A549 treated with AZD9567 at 1 μM for 4 hours (cell line): ENCODE measurements around the gene THOC3. TPM values are rescaled to one million over a fixed set of nuclear protein-coding genes. Genes with fewer than 3 reads are reported as not detected.

Experiments
- total RNA-seq: library from RNA; stranded (reverse); fragments of 200-300 nt; extraction: Qiagen RNA extraction; gene quantifications from 5 replicates; pipeline ENCODE4 v1.2.3, GENCODE V29; 2022; ENCODE audit not compliant: insufficient read depth

The THOC3 gene, protein sequence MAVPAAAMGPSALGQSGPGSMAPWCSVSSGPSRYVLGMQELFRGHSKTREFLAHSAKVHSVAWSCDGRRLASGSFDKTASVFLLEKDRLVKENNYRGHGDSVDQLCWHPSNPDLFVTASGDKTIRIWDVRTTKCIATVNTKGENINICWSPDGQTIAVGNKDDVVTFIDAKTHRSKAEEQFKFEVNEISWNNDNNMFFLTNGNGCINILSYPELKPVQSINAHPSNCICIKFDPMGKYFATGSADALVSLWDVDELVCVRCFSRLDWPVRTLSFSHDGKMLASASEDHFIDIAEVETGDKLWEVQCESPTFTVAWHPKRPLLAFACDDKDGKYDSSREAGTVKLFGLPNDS
- total RNA-seq: 54.4 to 60.9 TPM (median 56.0 TPM) in 5 replicates

DNA sequence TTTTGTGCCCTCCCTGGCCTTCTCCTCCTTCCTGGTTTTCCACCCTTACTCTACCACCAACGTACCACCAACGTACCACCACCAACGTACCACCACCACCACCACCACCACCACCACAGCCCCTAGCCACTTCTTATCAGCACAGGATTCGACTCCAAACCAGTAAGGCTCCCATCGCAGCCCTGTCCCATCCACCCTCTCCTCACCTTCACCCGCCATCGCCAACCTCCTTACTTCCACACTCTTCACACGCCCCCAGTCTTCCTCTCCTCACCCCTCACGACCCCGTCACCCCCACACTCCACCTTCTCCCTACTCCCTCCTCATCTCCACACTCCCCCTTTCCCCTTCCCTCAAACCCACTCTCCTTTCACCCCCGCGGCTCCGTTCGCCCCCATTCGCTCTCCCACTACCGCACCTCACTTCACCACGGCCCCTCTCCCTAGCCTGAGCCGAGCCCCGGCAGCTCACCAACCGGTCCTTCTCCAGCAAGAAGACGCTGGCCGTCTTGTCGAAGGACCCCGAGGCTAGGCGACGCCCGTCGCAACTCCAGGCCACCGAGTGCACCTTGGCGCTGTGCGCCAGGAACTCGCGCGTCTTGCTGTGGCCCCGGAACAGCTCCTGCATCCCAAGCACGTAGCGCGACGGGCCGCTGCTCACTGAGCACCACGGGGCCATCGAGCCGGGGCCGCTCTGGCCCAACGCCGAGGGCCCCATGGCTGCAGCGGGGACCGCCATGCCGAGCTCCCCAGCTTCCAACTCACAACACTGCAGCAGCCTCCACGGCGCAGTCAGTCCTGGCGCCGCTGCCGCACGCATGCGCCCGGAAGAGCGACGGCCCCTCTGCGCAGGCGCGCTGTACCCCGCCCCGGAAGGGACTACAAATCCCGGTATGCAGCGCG lies at the start of gene THOC3:
TSS of gene THOC3 (minus strand) at position 845 of the 902 bp plus-strand sequence. CDS start at position 738, 107 bp downstream.

Other genes starting within 250 kb of the THOC3 start
- 118 to 174 TPM (median 135 TPM) in 5 replicates for gene CPLX2, start 96.7 kb downstream of the THOC3 start, total RNA-seq